Ishikawa (cell line): ENCODE measurements around the gene BTBD7.

ENCODE experiments used
- EGR1 ChIP-seq: IDR thresholded peaks from 2 replicates; pipeline ENCODE4 v1.6.1; 2012
- EP300 ChIP-seq: IDR thresholded peaks from 2 replicates; pipeline ENCODE4 v1.6.1; 2012; ENCODE audit warnings: borderline replicate concordance
- NFIC ChIP-seq: IDR thresholded peaks from 2 replicates; pipeline ENCODE4 v1.6.1; 2012
- TAF1 ChIP-seq: IDR thresholded peaks from 2 replicates; pipeline ENCODE4 v1.6.1; 2012; ENCODE audit warnings: low read depth, mild to moderate bottlenecking
- ZBTB7A ChIP-seq: IDR thresholded peaks from 2 replicates; pipeline ENCODE4 v1.6.1; 2012; ENCODE audit warnings: low read depth
- TF ChIP-seq, protein P1 (sequence below): IDR thresholded peaks from 2 replicates; pipeline ENCODE4 v1.6.1; 2012; ENCODE audit warnings: low read depth, mild to moderate bottlenecking

DNA sequence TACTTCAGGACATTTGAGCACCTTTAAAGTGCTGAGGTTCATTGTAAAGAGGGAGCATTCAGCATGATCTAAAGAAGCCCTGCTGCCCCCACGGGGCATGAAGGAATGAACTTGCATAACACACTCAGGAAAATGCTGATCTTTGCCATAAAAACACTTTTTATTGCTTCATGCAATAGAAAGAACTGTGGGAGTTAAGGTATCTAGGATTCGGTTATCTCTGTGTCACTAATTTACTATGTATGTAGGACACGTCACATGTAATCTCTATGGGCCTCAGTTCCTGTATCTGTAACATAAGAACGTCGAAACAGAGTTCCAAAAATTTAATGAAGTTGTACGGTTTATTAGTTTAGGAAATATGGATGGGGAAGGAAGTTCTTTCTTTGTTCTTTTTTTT lies 33.0 kb downstream of the BTBD7 start:
- TF ChIP-seq EP300, result no peak
- no peak for TF ChIP-seq ZBTB7A
- TF ChIP-seq, protein P1, sequence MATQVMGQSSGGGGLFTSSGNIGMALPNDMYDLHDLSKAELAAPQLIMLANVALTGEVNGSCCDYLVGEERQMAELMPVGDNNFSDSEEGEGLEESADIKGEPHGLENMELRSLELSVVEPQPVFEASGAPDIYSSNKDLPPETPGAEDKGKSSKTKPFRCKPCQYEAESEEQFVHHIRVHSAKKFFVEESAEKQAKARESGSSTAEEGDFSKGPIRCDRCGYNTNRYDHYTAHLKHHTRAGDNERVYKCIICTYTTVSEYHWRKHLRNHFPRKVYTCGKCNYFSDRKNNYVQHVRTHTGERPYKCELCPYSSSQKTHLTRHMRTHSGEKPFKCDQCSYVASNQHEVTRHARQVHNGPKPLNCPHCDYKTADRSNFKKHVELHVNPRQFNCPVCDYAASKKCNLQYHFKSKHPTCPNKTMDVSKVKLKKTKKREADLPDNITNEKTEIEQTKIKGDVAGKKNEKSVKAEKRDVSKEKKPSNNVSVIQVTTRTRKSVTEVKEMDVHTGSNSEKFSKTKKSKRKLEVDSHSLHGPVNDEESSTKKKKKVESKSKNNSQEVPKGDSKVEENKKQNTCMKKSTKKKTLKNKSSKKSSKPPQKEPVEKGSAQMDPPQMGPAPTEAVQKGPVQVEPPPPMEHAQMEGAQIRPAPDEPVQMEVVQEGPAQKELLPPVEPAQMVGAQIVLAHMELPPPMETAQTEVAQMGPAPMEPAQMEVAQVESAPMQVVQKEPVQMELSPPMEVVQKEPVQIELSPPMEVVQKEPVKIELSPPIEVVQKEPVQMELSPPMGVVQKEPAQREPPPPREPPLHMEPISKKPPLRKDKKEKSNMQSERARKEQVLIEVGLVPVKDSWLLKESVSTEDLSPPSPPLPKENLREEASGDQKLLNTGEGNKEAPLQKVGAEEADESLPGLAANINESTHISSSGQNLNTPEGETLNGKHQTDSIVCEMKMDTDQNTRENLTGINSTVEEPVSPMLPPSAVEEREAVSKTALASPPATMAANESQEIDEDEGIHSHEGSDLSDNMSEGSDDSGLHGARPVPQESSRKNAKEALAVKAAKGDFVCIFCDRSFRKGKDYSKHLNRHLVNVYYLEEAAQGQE, result no peak
- no peak for TF ChIP-seq TAF1
- TF ChIP-seq NFIC, result no peak
- TF ChIP-seq EGR1, result no peak
